GM12874 (cell line): ENCODE measurements around the gene ANK2.

Source experiments
- TF ChIP-seq, protein P1 (sequence below): IDR thresholded peaks from 2 replicates; pipeline ENCODE4 v1.5.1; 2011; ENCODE audit warnings: low read depth, mild to moderate bottlenecking, control low read depth, low read length, moderate library complexity; ENCODE audit not compliant: insufficient read depth

The ANK2 gene

DNA sequence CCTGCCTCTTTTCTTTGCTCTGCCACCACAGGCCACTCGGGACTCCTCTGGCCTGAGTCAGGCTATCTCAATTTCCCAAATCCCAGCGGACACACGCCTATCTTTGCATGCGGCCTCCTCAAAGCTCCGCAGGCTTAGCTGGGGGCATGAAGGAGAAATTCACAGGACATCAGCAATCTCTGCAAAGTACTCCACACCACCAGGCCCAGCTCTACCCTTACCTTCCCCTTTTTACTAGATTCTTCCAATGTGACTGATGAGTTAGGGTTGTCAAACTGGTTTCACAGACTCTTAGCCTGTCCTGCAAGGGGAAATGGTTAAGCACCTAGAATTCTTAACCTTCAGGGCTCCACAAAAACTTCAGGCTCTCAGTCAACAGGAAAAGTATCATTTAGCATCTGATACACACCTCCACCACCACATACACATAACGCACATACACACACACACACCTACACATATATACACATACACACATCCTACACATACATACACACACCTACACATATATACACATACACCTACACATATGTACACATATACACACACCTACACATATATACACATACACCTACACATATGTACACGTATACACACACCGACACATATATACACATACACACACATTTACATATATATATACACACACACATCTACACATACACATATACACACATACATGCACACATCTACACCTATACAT lies 349.1 kb downstream of the ANK2 start:
- TF ChIP-seq, protein P1, sequence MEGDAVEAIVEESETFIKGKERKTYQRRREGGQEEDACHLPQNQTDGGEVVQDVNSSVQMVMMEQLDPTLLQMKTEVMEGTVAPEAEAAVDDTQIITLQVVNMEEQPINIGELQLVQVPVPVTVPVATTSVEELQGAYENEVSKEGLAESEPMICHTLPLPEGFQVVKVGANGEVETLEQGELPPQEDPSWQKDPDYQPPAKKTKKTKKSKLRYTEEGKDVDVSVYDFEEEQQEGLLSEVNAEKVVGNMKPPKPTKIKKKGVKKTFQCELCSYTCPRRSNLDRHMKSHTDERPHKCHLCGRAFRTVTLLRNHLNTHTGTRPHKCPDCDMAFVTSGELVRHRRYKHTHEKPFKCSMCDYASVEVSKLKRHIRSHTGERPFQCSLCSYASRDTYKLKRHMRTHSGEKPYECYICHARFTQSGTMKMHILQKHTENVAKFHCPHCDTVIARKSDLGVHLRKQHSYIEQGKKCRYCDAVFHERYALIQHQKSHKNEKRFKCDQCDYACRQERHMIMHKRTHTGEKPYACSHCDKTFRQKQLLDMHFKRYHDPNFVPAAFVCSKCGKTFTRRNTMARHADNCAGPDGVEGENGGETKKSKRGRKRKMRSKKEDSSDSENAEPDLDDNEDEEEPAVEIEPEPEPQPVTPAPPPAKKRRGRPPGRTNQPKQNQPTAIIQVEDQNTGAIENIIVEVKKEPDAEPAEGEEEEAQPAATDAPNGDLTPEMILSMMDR = no peak

DNA sequence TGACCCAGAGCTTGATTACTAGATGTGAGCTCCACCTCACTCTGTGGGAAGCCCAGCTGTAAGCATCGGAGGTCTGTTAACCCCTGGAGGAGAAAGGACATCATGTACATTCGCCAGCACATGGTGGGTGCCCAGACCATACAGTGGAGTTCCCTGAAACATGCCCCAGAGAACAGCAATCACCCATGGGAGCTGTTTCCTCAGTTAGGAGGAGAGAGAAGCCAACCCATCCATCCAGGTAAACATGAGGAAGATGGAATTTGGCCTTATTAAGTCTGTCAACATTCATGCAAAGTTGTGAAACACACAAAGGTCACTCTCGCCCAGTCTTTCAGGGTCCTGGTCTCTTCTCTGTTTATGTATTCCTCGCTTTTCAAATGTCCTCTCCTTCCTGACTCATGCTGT lies 354.7 kb downstream of the ANK2 start:
- TF ChIP-seq, protein P1 = no peak

DNA sequence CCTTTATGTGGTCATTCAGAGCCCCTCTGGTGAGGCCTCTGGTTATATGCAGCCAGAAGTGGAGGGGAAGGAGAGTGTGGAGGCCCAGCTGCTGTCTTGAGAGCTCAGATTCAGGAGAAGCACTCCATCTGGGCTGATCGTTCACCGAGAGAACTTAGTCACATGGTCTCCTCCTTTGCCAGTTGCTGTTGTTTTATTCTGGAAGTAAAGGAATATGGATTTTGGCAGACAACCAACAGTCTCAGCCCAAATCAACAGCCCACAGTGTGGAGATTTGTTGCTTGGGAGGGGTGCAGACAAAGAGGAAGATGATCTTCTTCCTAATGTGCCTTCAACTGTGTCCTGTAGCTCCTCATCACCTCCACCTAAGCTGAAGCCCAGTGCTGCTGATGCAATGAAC lies 355.4 kb downstream of the ANK2 start:
- TF ChIP-seq, protein P1 = no peak

DNA sequence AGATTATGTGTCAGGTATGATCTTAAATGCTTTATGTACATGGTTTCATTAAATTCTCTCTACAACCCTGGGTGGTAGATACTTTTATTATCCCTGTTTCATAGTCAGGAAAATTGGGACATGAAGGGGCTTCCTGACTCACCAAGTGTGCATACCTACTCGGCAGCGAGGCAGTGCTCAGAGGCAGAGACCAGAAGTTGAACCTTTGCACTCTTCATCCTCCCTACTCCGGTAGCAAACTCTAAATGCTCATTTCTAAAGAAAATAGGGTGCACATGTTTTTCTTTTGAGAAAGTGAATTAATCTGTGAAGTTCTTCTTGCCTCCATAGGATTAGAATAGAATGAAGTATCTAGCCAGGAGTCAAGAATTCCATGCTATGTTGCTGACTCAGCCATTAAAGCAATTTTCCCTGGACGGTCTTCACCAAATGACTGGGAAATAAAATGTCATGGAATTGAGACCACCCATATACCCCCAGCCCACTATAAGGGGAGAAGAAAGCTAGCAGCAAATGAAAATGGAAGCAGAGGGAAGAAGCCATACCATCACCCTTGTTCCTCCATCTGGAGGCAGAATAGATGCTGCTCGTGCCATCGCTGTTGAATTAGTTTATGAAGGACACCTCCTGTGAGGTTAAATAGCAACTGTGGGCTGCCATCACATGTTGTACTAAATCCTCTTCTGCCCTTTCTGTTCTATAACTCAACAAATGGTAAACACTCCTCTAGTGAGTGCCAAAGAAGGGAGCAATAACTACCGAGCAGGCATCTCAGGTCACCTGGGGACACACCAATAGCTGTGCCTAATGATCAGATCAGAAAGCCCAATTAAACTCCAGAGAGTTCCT lies 356.6 kb downstream of the ANK2 start:
- TF ChIP-seq, protein P1 = no peak

DNA sequence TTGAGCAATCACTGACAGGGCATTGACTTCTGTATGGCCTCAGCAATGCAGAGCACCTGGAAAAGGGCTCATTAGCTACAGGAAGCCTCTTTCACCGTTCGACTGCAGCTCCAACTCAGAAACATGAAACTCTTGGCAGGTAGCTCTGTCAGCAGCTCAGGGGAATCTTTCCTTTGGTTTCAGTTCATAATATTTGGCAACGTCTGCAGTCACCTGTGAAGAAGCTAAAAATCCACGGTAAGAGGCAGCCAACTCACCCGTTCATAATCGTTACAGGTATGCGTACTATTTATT lies 357.2 kb downstream of the ANK2 start:
- TF ChIP-seq, protein P1 = no peak

DNA sequence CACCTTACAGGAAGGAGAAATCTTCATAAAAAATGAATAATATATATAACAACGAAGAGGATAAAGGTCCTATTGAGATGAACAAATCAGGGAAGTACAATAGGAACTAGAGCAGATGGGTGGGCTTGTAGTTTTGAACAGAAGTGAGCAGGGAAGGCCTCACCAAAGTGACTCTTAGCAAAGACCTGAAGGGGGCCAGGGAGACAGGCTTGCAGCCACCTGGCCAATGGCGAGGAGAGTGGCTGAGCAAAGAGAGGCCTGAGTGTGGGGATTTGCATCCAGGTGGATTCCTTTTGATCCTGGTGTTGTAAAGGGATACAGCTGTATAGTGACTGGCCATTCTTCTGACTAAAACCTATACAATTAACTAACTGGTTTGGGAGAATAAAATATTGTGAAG lies 358.0 kb downstream of the ANK2 start:
- TF ChIP-seq, protein P1 = no peak

DNA sequence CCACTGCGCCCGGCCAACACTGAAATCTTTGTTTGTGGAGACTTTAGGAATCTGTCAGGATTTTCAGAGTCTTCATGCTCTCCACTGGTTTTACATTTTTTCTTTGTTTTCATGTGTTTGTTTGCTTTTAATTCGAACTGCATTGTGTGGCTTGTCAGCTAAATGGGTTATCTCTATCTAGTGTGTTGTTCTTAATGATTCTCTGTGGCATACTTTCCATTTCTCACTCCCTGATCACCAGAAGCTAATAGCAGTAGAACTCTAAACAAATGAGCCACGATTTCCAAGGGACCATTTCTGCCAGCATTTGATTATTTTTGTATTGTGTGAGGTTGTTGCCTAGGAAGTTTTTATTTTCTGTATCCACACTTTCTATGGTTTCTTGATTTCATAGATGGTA lies 359.7 kb downstream of the ANK2 start:
- TF ChIP-seq, protein P1 = no peak
